GM12878 (cell line): ENCODE results near the gene FRMD8. TPM values are rescaled to one million over a fixed set of nuclear protein-coding genes. Genes with fewer than 3 reads are reported as not detected.

Experiments used
- E2F8 ChIP-seq: fragments of 450-650 bp; IDR thresholded peaks from 2 replicates; pipeline ENCODE4 v1.6.1; 2018; ENCODE audit warnings: mild to moderate bottlenecking, low read depth, moderate library complexity; ENCODE audit not compliant: partially characterized antibody
- FOXK2 ChIP-seq: fragments of 450-650 bp; IDR thresholded peaks from 2 replicates; pipeline ENCODE4 v1.6.1; 2017; ENCODE audit warnings: mild to moderate bottlenecking, moderate library complexity
- IRF4 ChIP-seq: IDR thresholded peaks from 2 replicates; pipeline ENCODE4 v1.6.1; 2011; ENCODE audit warnings: low read depth, low read length
- PML ChIP-seq: IDR thresholded peaks from 2 replicates; pipeline ENCODE4 v1.6.1; 2012; ENCODE audit warnings: low read length, inconsistent platforms
- RBBP5 ChIP-seq: fragments of 200-600 bp; sonication (generic); conservative IDR thresholded peaks from 2 replicates; pipeline ENCODE4 v1.6.1; 2016
- RUNX3 ChIP-seq: IDR thresholded peaks from 2 replicates; pipeline ENCODE4 v1.6.1; 2012; ENCODE audit warnings: low read length, inconsistent platforms
- SP1 ChIP-seq: IDR thresholded peaks from one replicate; pipeline ENCODE4 v1.6.1; 2011; ENCODE audit warnings: low read depth, low read length
- SPI1 ChIP-seq: IDR thresholded peaks from 2 replicates; pipeline ENCODE4 v1.6.1; 2011; ENCODE audit warnings: low read depth, mild to moderate bottlenecking, low read length, moderate library complexity, borderline replicate concordance; ENCODE audit not compliant: insufficient read depth
- ZBTB33 ChIP-seq: fragments of 450-650 bp; IDR thresholded peaks from 2 replicates; pipeline ENCODE4 v1.6.1; 2017; ENCODE audit warnings: mild to moderate bottlenecking
- ZSCAN29 ChIP-seq: fragments of 450-650 bp; IDR thresholded peaks from 2 replicates; pipeline ENCODE4 v1.6.1; 2017; ENCODE audit warnings: mild to moderate bottlenecking, moderate library complexity
- polyA plus RNA-seq, 11 experiments: library from polyadenylated mRNA; depleted of rRNA in 4 of 11; unstranded in 6 of 11; stranded (reverse) in 5 of 11; fragments of >200 nt; fragmentation: Nextera tagmentation in 4 of 11; fragmentation: Illumina TruSeq in 1 of 11; extraction: Ambion mirVana in 4 of 11; extraction: Trizol in 1 of 11; gene quantifications; 1 replicate in 1 of 11; 2 replicates in 10 of 11; pipeline versions ENCODE4 v1.2.1 to v1.2.3, GENCODE V29; 2011 to 2016; ENCODE audit warnings: inconsistent platforms in 2 of 11, missing spikeins in 2 of 11, low read depth in 1 of 11
- total RNA-seq, 4 experiments: library from RNA; depleted of rRNA in 3 of 4; stranded (reverse); fragments of >200 nt in 3 of 4; fragmentation: Illumina TruSeq in 1 of 4; extraction: Trizol in 1 of 4; gene quantifications; 2 replicates each; pipeline versions ENCODE4 v1.2.1 to v1.2.3, GENCODE V29; 2013 to 2021
- TF ChIP-seq, protein P1 (sequence below): fragments of 450-650 bp; IDR thresholded peaks from 2 replicates; pipeline ENCODE4 v1.6.1; 2017; ENCODE audit warnings: mild to moderate bottlenecking, moderate library complexity
- TF ChIP-seq, protein P2 (sequence below): fragments of 450-650 bp; formaldehyde crosslinking; IDR thresholded peaks from 2 replicates; pipeline ENCODE4 v1.5.0; 2022; ENCODE audit warnings: mild to moderate bottlenecking, missing genetic modification characterization

FRMD8 gene
- total and polyA plus RNA-seq, 10 of the 15 experiments (the other 5 are each of a cell fraction or from before 2014, with no cell fraction given): 8.3 to 69.4 (median 28.0) TPM

- TF ChIP-seq, protein P1, sequence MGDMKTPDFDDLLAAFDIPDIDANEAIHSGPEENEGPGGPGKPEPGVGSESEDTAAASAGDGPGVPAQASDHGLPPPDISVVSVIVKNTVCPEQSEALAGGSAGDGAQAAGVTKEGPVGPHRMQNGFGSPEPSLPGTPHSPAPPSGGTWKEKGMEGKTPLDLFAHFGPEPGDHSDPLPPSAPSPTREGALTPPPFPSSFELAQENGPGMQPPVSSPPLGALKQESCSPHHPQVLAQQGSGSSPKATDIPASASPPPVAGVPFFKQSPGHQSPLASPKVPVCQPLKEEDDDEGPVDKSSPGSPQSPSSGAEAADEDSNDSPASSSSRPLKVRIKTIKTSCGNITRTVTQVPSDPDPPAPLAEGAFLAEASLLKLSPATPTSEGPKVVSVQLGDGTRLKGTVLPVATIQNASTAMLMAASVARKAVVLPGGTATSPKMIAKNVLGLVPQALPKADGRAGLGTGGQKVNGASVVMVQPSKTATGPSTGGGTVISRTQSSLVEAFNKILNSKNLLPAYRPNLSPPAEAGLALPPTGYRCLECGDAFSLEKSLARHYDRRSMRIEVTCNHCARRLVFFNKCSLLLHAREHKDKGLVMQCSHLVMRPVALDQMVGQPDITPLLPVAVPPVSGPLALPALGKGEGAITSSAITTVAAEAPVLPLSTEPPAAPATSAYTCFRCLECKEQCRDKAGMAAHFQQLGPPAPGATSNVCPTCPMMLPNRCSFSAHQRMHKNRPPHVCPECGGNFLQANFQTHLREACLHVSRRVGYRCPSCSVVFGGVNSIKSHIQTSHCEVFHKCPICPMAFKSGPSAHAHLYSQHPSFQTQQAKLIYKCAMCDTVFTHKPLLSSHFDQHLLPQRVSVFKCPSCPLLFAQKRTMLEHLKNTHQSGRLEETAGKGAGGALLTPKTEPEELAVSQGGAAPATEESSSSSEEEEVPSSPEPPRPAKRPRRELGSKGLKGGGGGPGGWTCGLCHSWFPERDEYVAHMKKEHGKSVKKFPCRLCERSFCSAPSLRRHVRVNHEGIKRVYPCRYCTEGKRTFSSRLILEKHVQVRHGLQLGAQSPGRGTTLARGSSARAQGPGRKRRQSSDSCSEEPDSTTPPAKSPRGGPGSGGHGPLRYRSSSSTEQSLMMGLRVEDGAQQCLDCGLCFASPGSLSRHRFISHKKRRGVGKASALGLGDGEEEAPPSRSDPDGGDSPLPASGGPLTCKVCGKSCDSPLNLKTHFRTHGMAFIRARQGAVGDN: peak; percentile 28
- TF ChIP-seq, protein P2, sequence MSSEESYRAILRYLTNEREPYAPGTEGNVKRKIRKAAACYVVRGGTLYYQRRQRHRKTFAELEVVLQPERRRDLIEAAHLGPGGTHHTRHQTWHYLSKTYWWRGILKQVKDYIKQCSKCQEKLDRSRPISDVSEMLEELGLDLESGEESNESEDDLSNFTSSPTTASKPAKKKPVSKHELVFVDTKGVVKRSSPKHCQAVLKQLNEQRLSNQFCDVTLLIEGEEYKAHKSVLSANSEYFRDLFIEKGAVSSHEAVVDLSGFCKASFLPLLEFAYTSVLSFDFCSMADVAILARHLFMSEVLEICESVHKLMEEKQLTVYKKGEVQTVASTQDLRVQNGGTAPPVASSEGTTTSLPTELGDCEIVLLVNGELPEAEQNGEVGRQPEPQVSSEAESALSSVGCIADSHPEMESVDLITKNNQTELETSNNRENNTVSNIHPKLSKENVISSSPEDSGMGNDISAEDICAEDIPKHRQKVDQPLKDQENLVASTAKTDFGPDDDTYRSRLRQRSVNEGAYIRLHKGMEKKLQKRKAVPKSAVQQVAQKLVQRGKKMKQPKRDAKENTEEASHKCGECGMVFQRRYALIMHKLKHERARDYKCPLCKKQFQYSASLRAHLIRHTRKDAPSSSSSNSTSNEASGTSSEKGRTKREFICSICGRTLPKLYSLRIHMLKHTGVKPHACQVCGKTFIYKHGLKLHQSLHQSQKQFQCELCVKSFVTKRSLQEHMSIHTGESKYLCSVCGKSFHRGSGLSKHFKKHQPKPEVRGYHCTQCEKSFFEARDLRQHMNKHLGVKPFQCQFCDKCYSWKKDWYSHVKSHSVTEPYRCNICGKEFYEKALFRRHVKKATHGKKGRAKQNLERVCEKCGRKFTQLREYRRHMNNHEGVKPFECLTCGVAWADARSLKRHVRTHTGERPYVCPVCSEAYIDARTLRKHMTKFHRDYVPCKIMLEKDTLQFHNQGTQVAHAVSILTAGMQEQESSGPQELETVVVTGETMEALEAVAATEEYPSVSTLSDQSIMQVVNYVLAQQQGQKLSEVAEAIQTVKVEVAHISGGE (CRISPR knock-in tag): no peak
- TF ChIP-seq SPI1 (peak; percentile 43; the same call in 1 of the 2 replicates), ZBTB33 (no peak), PML (no peak), ZSCAN29 (no peak), IRF4 (no peak), RBBP5 (no peak), RUNX3 (no peak), FOXK2 (no peak), E2F8 (no peak), SP1 (no peak)
- TF ChIP-seq, all 136 proteins: peak for 7
These were observed 4.8 kb upstream of the FRMD8 start (continued) for GRCh38 chr11:65381716-65382032.
